ENCODE measurements around the gene TENM4.

- TF ChIP-seq CTCF (IDR thresholded peaks at IDR 0.05; ENCODE audit: poor library complexity, severe bottlenecking): no peak
- TF ChIP-seq TAF1 (IDR thresholded peaks at IDR 0.05; ENCODE audit: low read depth): no peak
These were observed 155.1 kb downstream of the TENM4 start for GRCh38 chr11:79285756-79286155.
